ENCODE measurements around the gene MBP. TPM values are rescaled to one million over a fixed set of nuclear protein-coding genes. Genes with fewer than 3 reads are reported as not detected.

The MBP gene
- total RNA-seq, 2 experiments from 2014 or later: 13.5 to 28.9 TPM

DNA sequence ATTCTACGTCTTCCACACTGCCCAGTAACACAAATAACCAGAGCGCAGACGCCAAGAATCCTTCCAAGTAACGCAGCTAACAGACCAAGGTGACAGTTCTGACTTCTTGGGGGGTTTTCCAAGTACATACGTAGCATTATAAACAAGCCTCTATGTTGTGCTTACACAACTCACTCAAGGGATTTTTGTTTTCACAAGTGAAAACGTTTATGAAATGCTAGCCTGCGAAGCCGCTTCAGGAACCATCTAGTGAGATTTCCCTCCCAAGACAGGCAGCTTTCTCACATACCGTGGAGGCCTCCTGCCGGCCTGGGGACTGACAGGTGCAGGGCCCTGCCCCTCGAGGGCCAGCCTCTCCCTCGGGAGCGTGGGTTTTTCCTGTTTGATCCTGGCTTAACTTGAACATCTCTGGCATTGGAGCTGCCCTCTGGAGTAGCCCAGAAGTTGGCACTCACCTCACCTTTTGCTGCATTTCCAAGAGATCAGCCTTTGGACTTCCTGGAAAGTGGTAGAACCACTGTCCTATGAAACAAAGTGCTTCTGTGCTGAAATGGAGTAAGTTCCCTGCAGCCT lies 151.1 kb downstream of the MBP start:
- CTCF ChIA-PET (ENCODE audit: unreplicated experiment): interaction anchor here (0.6 to 1.7 kb wide), 2 partner anchors 16 to 22 kb away, joined by 3 to 10 read pairs; no protein-coding TSS in a partner anchor
- H3K27ac ChIP-seq (ENCODE audit: low read depth, low read length, poor library complexity, severe bottlenecking): peak overlapping the region; percentile 80
- H4K20me1 ChIP-seq (ENCODE audit: insufficient read depth, low read length): no peaks in the 10 kb centered on the region
- peak overlapping the region; percentile 50; the same call in 1 of the 2 replicates for H2AFZ ChIP-seq (ENCODE audit: low read length)
- H3K9me3 ChIP-seq (ENCODE audit: low read length): no peaks in the 10 kb centered on the region
- peak overlapping the region; percentile 95 for H3K4me2 ChIP-seq (ENCODE audit: low read length)
- H3K79me2 ChIP-seq (ENCODE audit: insufficient read depth, low read depth, low read length): no peaks in the 10 kb centered on the region
- intact Hi-C loops (cut with micrococcal nuclease; ENCODE audit: unreplicated experiment): loop anchor here (1.0 to 5.0 kb wide), 4 partner anchors 21 to 179 kb away; no protein-coding TSS in a partner anchor
- H3K4me1 ChIP-seq (ENCODE audit: insufficient read depth, low read length, poor library complexity, severe bottlenecking): peaks cover 71% of the 10 kb centered on the region
- no peaks in the 10 kb centered on the region for H3K36me3 ChIP-seq (ENCODE audit: insufficient read depth, low read length)
- BruUV-seq (replicated peaks): no TSS peak
- peak overlapping the region; percentile 64 for H3K4me3 ChIP-seq (ENCODE audit: low read depth, low read length, poor library complexity, severe bottlenecking)
- POLR2A ChIA-PET: interaction anchor here (1.7 to 3.0 kb wide), 2 partner anchors 16 to 18 kb away, joined by 5 to 9 read pairs; no protein-coding TSS in a partner anchor
- peak; percentile 50 for DNase-seq (ENCODE audit: low spot score)
- no peak for TF ChIP-seq EZH2phosphoT487 (IDR thresholded peaks at IDR 0.05; ENCODE audit: borderline replicate concordance, low read depth, low read length)
- TF ChIP-seq, protein P1, sequence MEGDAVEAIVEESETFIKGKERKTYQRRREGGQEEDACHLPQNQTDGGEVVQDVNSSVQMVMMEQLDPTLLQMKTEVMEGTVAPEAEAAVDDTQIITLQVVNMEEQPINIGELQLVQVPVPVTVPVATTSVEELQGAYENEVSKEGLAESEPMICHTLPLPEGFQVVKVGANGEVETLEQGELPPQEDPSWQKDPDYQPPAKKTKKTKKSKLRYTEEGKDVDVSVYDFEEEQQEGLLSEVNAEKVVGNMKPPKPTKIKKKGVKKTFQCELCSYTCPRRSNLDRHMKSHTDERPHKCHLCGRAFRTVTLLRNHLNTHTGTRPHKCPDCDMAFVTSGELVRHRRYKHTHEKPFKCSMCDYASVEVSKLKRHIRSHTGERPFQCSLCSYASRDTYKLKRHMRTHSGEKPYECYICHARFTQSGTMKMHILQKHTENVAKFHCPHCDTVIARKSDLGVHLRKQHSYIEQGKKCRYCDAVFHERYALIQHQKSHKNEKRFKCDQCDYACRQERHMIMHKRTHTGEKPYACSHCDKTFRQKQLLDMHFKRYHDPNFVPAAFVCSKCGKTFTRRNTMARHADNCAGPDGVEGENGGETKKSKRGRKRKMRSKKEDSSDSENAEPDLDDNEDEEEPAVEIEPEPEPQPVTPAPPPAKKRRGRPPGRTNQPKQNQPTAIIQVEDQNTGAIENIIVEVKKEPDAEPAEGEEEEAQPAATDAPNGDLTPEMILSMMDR (conservative IDR thresholded peaks at IDR 0.05; ENCODE audit: low read length): no peak
- H3K9me2 ChIP-seq (ENCODE audit: insufficient read depth, low read length): no peaks in the 10 kb centered on the region

DNA sequence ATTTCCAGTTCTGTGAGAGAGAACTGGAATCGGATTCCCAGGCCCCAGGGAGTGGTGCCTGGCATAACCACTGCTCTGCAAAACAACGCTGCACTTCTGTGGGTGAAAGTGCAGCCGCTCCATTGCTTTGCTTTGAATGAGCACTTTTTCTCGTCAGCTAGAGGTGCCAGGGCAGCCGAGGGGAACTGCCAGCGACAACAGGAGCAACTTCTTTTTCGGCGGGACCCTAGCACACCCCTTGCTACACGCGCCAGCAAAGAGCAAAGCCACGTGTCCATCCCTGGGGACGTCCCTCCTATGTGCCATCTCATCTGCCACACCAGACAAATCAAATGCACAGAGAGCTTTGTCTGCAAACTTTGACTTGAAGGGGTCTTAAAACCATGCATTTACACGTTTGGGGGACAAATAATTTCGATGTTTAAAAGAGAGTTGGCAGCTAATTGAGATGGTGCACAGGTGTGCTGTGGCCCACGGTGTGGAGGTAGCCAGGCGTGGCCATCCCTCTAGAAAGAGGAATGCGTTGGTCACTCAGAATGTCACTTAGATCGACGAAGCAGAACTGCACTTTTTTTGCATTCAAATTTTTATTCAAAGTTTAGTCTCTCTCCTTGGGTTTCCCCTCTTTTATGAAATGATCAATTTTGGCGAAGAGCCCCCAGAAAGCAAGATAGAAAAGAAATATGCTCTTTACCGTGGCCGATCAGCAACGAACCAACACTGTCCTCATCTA lies 151.8 kb downstream of the MBP start:
- TF ChIP-seq, protein P1 (conservative IDR thresholded peaks at IDR 0.05; ENCODE audit: low read length): no peak
- no peak for TF ChIP-seq EZH2phosphoT487 (IDR thresholded peaks at IDR 0.05; ENCODE audit: borderline replicate concordance, low read depth, low read length)
- BruUV-seq (replicated peaks): no TSS peak
- H2AFZ ChIP-seq (ENCODE audit: low read length): peak overlapping the region; percentile 50; the same call in 1 of the 2 replicates
- H4K20me1 ChIP-seq (ENCODE audit: insufficient read depth, low read length): no peaks in the 10 kb centered on the region
- H3K4me1 ChIP-seq (ENCODE audit: insufficient read depth, low read length, poor library complexity, severe bottlenecking): peaks cover 71% of the 10 kb centered on the region
- DNase-seq (ENCODE audit: low spot score): peak; percentile 64
- H3K9me3 ChIP-seq (ENCODE audit: low read length): no peaks in the 10 kb centered on the region
- POLR2A ChIA-PET: interaction anchor here (0.8 to 3.0 kb wide), 3 partner anchors 10 to 17 kb away, joined by 3 to 9 read pairs (median 5); no protein-coding TSS in a partner anchor
- intact Hi-C loops (cut with micrococcal nuclease; ENCODE audit: unreplicated experiment): loop anchor here (1.0 to 5.0 kb wide), 4 partner anchors 21 to 178 kb away; no protein-coding TSS in a partner anchor
- H3K36me3 ChIP-seq (ENCODE audit: insufficient read depth, low read length): no peaks in the 10 kb centered on the region
- H3K79me2 ChIP-seq (ENCODE audit: insufficient read depth, low read depth, low read length): no peaks in the 10 kb centered on the region
- no peaks in the 10 kb centered on the region for H3K9me2 ChIP-seq (ENCODE audit: insufficient read depth, low read length)
- H3K27ac ChIP-seq (ENCODE audit: low read depth, low read length, poor library complexity, severe bottlenecking): peak overlapping the region; percentile 80
- peak overlapping the region; percentile 64 for H3K4me3 ChIP-seq (ENCODE audit: low read depth, low read length, poor library complexity, severe bottlenecking)
- H3K4me2 ChIP-seq (ENCODE audit: low read length): peak overlapping the region; percentile 95
- CTCF ChIA-PET (ENCODE audit: unreplicated experiment): interaction anchor here (0.6 to 1.7 kb wide), 2 partner anchors 15 to 21 kb away, joined by 3 to 10 read pairs; no protein-coding TSS in a partner anchor

All from OCI-LY7 (cell line).